ENCODE measurements around the gene TLX3.

TLX3 gene

GRCh38 chr5:171317230-171317629 lies 8.2 kb downstream of the TLX3 start:
- no peak for TF ChIP-seq CTCF (conservative IDR thresholded peaks at IDR 0.05)

GRCh38 chr5:171318026-171318425 lies 9.0 kb downstream of the TLX3 start:
- no peak overlapping the region for H3K27ac ChIP-seq
- no peak for TF ChIP-seq CTCF (conservative IDR thresholded peaks at IDR 0.05)

More at GRCh38 chr5:171317230-171317629, 8.2 kb downstream of the TLX3 start:
- no peak overlapping the region for H3K27ac ChIP-seq

- H3K27ac ChIP-seq: no peak overlapping the region
- TF ChIP-seq CTCF (conservative IDR thresholded peaks at IDR 0.05): no peak
These were observed 12.4 kb downstream of the TLX3 start for GRCh38 chr5:171321447-171321846.

GRCh38 chr5:171322527-171322926 lies 13.5 kb downstream of the TLX3 start:
- H3K27ac ChIP-seq: no peak overlapping the region
- TF ChIP-seq CTCF (conservative IDR thresholded peaks at IDR 0.05): no peak

DNA sequence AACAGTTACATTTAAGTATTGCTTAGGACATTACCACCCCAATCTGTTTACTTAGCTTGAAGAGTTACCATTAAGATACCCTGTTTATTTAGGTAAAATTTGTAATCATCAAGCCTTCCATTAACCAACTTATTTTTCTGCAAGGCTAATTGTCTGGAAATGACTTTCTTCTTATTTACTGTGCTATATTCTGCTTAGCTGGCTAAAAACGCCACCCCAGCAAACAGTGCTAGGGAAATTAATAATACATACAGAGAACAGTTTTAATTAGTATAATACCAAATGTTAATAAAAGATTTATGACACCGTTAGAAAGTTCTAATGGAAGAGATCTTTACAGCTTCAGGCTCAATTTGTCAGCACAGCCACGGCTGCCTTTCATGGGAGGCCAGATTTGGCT lies 14.0 kb downstream of the TLX3 start:
- TF ChIP-seq CTCF (conservative IDR thresholded peaks at IDR 0.05): no peak
- no peak overlapping the region for H3K27ac ChIP-seq

DNA sequence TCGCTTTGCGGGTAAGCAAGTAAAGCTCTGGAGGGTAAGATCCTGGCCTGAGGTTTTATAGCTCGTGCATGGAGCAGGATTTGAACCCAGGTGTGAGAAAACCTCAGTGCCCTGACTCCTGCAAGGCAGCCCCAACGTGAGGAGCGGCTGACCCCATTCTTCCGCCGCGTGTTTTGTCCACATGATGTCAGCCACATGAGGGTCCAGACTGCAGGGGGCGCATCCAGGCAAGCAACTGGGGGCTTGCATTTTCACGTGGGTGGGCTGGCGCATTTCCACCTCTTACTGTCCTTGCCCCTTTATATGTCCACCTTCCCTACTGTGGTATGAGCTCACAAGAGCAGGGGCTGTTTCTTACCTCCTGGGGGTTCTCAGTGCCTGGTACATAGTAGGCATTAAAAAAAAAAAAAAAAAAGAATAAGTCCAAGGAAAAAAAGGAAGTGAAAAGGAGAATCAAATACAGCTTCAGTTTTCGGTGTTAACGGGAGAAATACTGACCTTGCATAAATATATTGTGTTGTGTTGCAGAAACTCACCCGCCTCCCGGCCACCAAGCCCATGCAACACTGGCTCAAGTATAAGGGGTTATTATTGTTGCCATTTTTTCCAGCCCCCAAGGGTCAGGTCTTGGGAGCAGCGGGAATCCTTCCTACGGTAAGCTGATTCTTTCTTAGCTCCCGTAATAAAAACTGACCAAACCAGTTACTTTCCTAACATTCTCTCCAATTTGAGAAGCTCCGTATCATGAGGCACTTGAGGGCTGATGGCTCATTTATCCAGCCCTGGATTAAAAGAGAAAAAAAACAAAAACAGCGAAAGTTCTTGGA lies 15.0 kb downstream of the TLX3 start:
- no peak for TF ChIP-seq CTCF (conservative IDR thresholded peaks at IDR 0.05)
- H3K27ac ChIP-seq: no peak overlapping the region

DNA sequence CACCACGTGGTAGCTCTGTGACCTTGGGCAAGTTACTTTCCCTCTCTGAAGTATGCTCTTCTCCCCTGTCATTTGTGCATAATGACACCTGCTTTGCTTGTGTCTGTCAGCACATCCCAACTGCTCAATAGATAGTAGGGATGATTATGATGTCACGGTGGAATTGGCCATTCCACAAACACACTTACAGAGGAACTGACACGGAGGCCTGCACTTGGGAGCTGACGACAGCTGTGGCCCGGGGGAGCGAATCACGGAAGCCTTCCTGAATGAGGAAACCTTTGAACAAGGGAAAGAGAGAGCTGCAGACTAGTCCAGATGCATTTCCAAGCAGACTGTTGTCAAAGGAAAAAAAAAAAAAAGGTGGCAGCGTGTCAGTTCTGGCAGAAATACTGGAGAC lies 21.0 kb downstream of the TLX3 start:
- TF ChIP-seq CTCF (conservative IDR thresholded peaks at IDR 0.05): no peak
- no peak overlapping the region for H3K27ac ChIP-seq
